Measurements from ENCODE around the gene TESK1. TPM values are rescaled to one million over a fixed set of nuclear protein-coding genes. Genes with fewer than 3 reads are reported as not detected.
"Not testable (repeated sequence)": the region's sequence is repeated elsewhere in the genome, so short reads cannot be mapped to it uniquely, and the experiment has no call there.

TESK1 gene
- total RNA-seq, 1 experiment from 2014 or later: 31.9 TPM

GRCh38 chr9:35611230-35611797, 6.3 kb downstream of the TESK1 start:
- no TSS peak for BruUV-seq (replicated peaks)
- Histone ChIP-seq H3K36me3 (ENCODE audit: insufficient read depth, low read length, poor library complexity, severe bottlenecking) (peaks cover 11% of the 10 kb centered on the region), H3K27me3 (replicated peaks; ENCODE audit: insufficient read depth, low read depth, low read length, poor library complexity) (peaks cover 10% of the 10 kb centered on the region), H3K27ac (ENCODE audit: low read depth, low read length, poor library complexity, severe bottlenecking) (no peak overlapping the region), H3K4me3 (ENCODE audit: low read depth, low read length, poor library complexity, severe bottlenecking) (no peak overlapping the region), H3K9me3 (ENCODE audit: low read depth, low read length, poor library complexity, severe bottlenecking) (no peaks in the 10 kb centered on the region), H3K4me1 (ENCODE audit: insufficient read depth, low read length, poor library complexity, severe bottlenecking) (no peaks in the 10 kb centered on the region)
- TF ChIP-seq EZH2 (IDR thresholded peaks at IDR 0.05; ENCODE audit: borderline replicate concordance, low read depth, low read length, poor library complexity, severe bottlenecking): no peak
- TF ChIP-seq CTCF (conservative IDR thresholded peaks at IDR 0.05; ENCODE audit: low read depth, low read length): peak; percentile 81
- intact Hi-C loops (cut with micrococcal nuclease; ENCODE audit: unreplicated experiment): no loop called here
- peak; percentile 60 for DNase-seq (ENCODE audit: low spot score)
- POLR2A ChIA-PET (ENCODE audit: low non-redundant PET): no interaction called here
- CTCF ChIA-PET: interaction anchor here (0.6 to 1.0 kb wide), 4 partner anchors 35 to 142 kb away, joined by 3 to 4 read pairs (median 3); partner anchors contain the start of gene CREB3

- H3K9me3 ChIP-seq (ENCODE audit: low read depth, low read length, poor library complexity, severe bottlenecking); POLR2A ChIA-PET (ENCODE audit: low non-redundant PET); BruUV-seq (replicated peaks); H3K4me3 ChIP-seq (ENCODE audit: low read depth, low read length, poor library complexity, severe bottlenecking); DNase-seq (ENCODE audit: low spot score); intact Hi-C loops (cut with micrococcal nuclease; ENCODE audit: unreplicated experiment); CTCF ChIA-PET; H3K4me1 ChIP-seq (ENCODE audit: insufficient read depth, low read length, poor library complexity, severe bottlenecking); H3K27ac ChIP-seq (ENCODE audit: low read depth, low read length, poor library complexity, severe bottlenecking): not testable (repeated sequence)
- peaks cover 18% of the 10 kb centered on the region for H3K27me3 ChIP-seq (replicated peaks; ENCODE audit: insufficient read depth, low read depth, low read length, poor library complexity)
- peaks cover 11% of the 10 kb centered on the region for H3K36me3 ChIP-seq (ENCODE audit: insufficient read depth, low read length, poor library complexity, severe bottlenecking)
Observed at GRCh38 chr9:35612066-35612465, 7.0 kb downstream of the TESK1 start.

- intact Hi-C loops (cut with micrococcal nuclease; ENCODE audit: unreplicated experiment): no loop called here
- POLR2A ChIA-PET (ENCODE audit: low non-redundant PET): interaction anchor here (0.6 kb wide), 1 partner anchor 81 kb away, joined by 18 read pairs; no protein-coding TSS in a partner anchor
- H3K4me1 ChIP-seq (ENCODE audit: insufficient read depth, low read length, poor library complexity, severe bottlenecking): no peaks in the 10 kb centered on the region
Observed at GRCh38 chr9:35612843-35613242, 7.8 kb downstream of the TESK1 start.

More at GRCh38 chr9:35612843-35613242, 7.8 kb downstream of the TESK1 start:
- no peak overlapping the region for H3K4me3 ChIP-seq (ENCODE audit: low read depth, low read length, poor library complexity, severe bottlenecking)
- no peak for TF ChIP-seq CTCF (conservative IDR thresholded peaks at IDR 0.05; ENCODE audit: low read depth, low read length)
- TF ChIP-seq EZH2 (IDR thresholded peaks at IDR 0.05; ENCODE audit: borderline replicate concordance, low read depth, low read length, poor library complexity, severe bottlenecking): no peak
- no peak overlapping the region for H3K27ac ChIP-seq (ENCODE audit: low read depth, low read length, poor library complexity, severe bottlenecking)
- BruUV-seq (replicated peaks): no TSS peak
- H3K9me3 ChIP-seq (ENCODE audit: low read depth, low read length, poor library complexity, severe bottlenecking): no peaks in the 10 kb centered on the region
- H3K27me3 ChIP-seq (replicated peaks; ENCODE audit: insufficient read depth, low read depth, low read length, poor library complexity): peaks cover 25% of the 10 kb centered on the region
- CTCF ChIA-PET: no interaction called here
- peaks cover 11% of the 10 kb centered on the region for H3K36me3 ChIP-seq (ENCODE audit: insufficient read depth, low read length, poor library complexity, severe bottlenecking)
- no peak for DNase-seq (ENCODE audit: low spot score)
